ENCODE measurements around the gene LNPEP. TPM values are rescaled to one million over a fixed set of nuclear protein-coding genes. Genes with fewer than 3 reads are reported as not detected.

The LNPEP gene
- total and polyA plus RNA-seq, 8 donors, result 2.0 to 20.0 (median 9.6) TPM

GRCh38 chr5:96990102-96990501 is 54.2 kb downstream of the LNPEP start:
- no peak for FAIRE-seq
- no peak for DNase-seq
- no peak overlapping the region for H3K27ac ChIP-seq
- peaks cover 0 to 10% (median 3%) of the 10 kb centered on the region in 3 donors for H3K36me3 ChIP-seq
- no peaks in the 10 kb centered on the region for H3K27me3 ChIP-seq
- intact Hi-C loops (cut with DNase I), result no loop called here
- H3K9me3 ChIP-seq, result no peaks in the 10 kb centered on the region
- 96 to 98% methylated on average over 4 of the region's 4 CpGs for WGBS, 2 donors
- no peak for TF ChIP-seq CTCF (IDR thresholded peaks at IDR 0.05)
- H3K4me3 ChIP-seq, result no peak overlapping the region
- no peak for ATAC-seq
- no peaks in the 10 kb centered on the region for H3K4me1 ChIP-seq

DNA sequence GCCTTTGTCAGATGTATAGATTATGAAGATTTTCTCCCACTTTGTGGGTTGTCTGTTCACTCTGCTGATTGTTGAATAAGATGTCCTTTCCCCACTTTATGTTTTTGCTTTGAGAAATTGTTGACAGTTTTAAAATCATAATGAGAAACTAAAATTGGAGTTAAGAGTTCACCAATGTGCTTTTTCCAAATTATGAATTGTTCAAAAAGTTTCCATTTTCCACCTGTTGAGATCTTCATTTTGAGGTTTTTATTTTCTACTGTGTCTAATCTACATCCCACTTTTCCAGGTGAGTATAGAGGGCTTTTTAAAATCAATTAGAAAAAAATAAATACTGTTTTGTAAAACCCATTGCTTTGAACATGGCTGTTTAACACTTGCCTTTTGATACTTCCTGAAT is 55.8 kb downstream of the LNPEP start:
- H3K4me3 ChIP-seq, result no peak overlapping the region
- peaks cover 0 to 10% (median 3%) of the 10 kb centered on the region in 3 donors for H3K36me3 ChIP-seq
- ATAC-seq (no peak), FAIRE-seq (no peak), DNase-seq (no peak)
- no peaks in the 10 kb centered on the region for H3K27me3 ChIP-seq
- H3K9me3 ChIP-seq, result no peaks in the 10 kb centered on the region
- H3K27ac ChIP-seq, result no peak overlapping the region
- TF ChIP-seq CTCF (IDR thresholded peaks at IDR 0.05), result no peak
- intact Hi-C loops (cut with DNase I), result no loop called here
- H3K4me1 ChIP-seq, result no peaks in the 10 kb centered on the region

GRCh38 chr5:96993760-96994159 is 57.9 kb downstream of the LNPEP start:
- Histone ChIP-seq H3K9me3 (no peaks in the 10 kb centered on the region), H3K36me3 (peaks cover 0 to 3% (median 0%) of the 10 kb centered on the region in 3 donors), H3K27me3 (no peaks in the 10 kb centered on the region), H3K4me3 (no peak overlapping the region), H3K27ac (no peak overlapping the region), H3K4me1 (no peaks in the 10 kb centered on the region)
- WGBS, 2 donors, result 91 to 97% methylated on average over 2 of the region's 2 CpGs
- FAIRE-seq, result no peak
- intact Hi-C loops (cut with DNase I), result no loop called here
- DNase-seq, result no peak
- no peak for TF ChIP-seq CTCF (IDR thresholded peaks at IDR 0.05)
- ATAC-seq, result no peak

- no peaks in the 10 kb centered on the region for H3K27me3 ChIP-seq
- no peak for TF ChIP-seq CTCF (IDR thresholded peaks at IDR 0.05)
- DNase-seq, result no peak
- no peaks in the 10 kb centered on the region for H3K4me1 ChIP-seq
- ATAC-seq, result no peak
- H3K27ac ChIP-seq, result no peak overlapping the region
- H3K4me3 ChIP-seq, result no peak overlapping the region
- WGBS, 2 donors, result 91 to 93% methylated on average over 3 of the region's 3 CpGs
- H3K36me3 ChIP-seq, result peaks cover 0 to 3% (median 0%) of the 10 kb centered on the region in 3 donors
- intact Hi-C loops (cut with DNase I), result no loop called here
- H3K9me3 ChIP-seq, result no peaks in the 10 kb centered on the region
- FAIRE-seq, result no peak
These were observed 58.6 kb downstream of the LNPEP start for GRCh38 chr5:96994493-96994892.

DNA sequence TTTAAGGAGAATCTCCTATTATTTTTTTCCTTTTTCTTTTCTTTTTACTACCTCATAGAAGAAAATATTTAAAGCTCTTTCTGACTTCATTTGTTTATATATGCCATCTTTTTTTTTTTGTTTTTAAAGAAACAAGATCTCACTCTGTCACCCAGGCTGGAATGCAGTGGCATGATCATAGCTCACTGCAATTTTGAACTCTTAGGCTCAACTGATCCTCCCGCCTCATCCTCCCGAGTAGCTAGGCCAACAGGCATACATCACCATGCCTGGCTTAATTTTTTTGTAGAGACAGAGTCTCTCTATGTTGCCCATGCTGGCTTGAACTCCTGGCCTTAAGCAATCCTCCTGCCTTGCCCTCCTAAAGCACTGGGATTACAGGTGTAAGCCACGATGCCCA is 59.5 kb downstream of the LNPEP start:
- no peaks in the 10 kb centered on the region for H3K27me3 ChIP-seq
- 85 to 88% methylated on average over 3 of the region's 3 CpGs for WGBS, 2 donors
- no peak overlapping the region for H3K4me3 ChIP-seq
- H3K9me3 ChIP-seq, result no peaks in the 10 kb centered on the region
- no peak for ATAC-seq
- no peaks in the 10 kb centered on the region for H3K4me1 ChIP-seq
- intact Hi-C loops (cut with DNase I), result no loop called here
- H3K36me3 ChIP-seq, result peaks cover 0 to 3% (median 0%) of the 10 kb centered on the region in 3 donors
- DNase-seq, result no peak
- no peak for TF ChIP-seq CTCF (IDR thresholded peaks at IDR 0.05)
- FAIRE-seq, result no peak
- no peak overlapping the region for H3K27ac ChIP-seq
